ENCODE data around the gene ETV2.

DNA sequence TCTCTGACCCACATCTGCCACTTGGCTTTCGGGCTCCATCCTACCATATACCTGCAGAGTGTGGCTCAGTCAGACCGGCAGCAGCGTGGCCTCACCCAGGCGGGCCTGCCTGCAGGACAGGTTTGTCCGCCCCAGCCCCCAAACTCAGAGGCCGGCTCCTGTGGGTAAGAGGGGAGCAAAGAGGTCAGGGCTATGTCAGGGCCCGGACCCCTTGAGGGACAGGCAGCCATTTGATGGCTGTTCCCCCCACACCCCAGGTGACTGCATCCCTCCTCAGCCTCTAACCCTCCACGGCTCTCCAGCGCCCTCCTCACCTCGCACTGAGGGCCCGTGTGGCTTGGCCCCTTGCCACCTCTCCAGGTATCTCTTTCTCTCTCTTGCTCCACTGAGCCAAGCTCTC is 50.5 kb downstream of the ETV2 start:
- TF ChIP-seq SPI1 (IDR thresholded peaks at IDR 0.05; ENCODE audit: borderline replicate concordance, low read depth) (no peak), POLR2AphosphoS5 (IDR thresholded peaks at IDR 0.05; ENCODE audit: low read depth) (no peak)
